GM19328 (cell line): ENCODE results near the gene VPS13D.
"Not testable (repeated sequence)": the region's sequence is repeated elsewhere in the genome, so short reads cannot be mapped to it uniquely, and the experiment has no call there.

Source experiments
- ATAC-seq: cut with Tn5 transposase; IDR thresholded peaks from one replicate; pipeline ENCODE4 v1.9.1; 2021; ENCODE audit warnings: mild to moderate bottlenecking, moderate library complexity; ENCODE audit not compliant: unreplicated experiment

VPS13D gene

DNA sequence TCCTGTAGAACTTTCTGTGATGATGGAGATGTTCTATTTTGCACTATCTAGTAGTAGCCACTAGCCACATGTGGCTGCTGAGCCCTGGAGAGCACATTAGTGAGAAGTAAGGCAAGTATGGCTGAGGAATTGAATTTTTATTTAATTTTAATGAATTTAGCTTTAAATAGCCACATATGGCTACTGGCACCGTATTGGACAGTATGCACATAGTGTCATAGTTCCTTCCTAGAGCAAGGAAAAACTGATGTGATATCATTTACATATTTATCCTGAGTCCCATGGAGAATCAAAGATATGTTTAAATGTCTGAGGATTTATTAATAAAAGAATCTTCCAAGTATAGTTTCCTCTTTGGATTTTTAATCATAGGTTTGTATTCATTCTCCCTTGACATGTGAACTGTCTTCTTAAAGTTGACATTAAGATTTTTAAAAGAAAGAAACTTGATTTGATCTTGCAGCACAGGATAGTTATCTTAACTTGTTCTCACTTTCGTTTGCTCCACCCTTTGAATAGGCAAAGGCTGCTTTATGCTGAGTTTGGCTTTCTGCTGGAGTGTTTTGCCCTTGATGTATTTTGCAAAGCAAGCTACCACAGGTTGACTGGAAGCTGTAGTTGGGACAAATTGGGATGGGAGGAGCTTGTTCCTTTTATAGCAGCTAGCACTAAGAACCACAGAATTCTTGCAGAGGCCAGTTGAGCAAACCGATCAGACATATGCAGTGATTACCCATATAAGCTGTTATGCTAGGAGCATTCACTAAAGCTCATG lies 129.7 kb downstream of the VPS13D start:
- ATAC-seq: no peak

DNA sequence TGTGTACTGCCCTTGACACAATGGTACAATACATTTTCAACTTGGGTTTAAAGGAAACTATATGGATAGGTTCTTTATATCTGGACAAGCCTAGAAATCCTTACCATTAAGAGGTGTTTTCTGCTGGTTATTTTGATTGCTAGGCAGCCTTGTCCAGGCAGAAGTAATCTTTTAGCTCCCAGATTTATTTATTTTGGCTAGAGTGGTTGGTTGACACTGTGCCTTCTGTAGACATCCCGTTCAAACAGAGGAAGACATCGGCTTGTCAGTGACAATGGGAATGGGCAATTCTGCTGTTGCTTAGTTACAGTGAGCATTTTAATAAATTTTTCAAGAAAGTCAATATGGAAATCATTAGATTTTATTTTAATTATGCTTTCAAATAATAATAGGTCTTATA lies 138.8 kb downstream of the VPS13D start:
- ATAC-seq: no peak

DNA sequence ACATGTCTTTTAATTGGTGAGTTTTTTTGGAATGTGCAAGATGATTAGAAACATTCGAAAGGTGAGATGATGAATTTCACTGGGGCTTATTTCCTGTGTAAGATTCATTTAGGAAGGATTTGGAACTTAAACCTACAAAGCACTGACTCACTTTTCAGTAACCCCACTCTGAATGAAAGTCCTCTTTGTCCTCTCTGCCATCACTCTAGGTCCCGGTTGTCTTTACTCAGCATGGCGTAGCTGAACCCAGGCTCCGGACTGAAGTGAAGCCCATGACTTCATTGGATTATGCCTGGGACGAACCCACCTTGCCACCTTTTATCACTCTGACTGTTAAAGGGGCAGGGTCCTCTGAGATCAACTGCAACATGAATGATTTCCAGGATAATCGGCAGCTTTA lies 139.4 kb downstream of the VPS13D start:
- ATAC-seq: no peak

- ATAC-seq: no peak
Measured at GRCh38 chr1:12370333-12370975, 140.6 kb downstream of the VPS13D start.

- no peak for ATAC-seq
Measured at GRCh38 chr1:12371053-12371452, 141.2 kb downstream of the VPS13D start.

DNA sequence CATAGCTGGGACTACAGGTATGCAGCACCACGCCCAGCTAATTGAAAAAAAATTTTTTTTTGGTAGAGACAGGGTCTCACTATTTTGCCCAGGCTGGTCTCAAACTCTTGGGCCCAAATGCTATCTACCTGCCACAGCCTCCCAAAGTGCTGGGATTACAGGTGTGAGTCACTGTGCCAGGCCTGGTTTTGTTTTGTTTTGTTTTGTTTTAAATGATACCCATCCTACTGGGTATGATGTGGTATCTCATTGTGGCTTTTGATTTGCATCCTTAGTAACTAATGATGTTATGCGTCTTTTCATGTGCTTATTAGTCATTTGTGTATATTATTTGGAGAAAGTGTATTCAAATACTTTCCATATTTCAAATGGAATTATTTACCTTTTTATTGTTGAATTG lies 142.3 kb downstream of the VPS13D start:
- no peak for ATAC-seq

- no peak for ATAC-seq
Measured at GRCh38 chr1:12372761-12373160, 142.9 kb downstream of the VPS13D start.

DNA sequence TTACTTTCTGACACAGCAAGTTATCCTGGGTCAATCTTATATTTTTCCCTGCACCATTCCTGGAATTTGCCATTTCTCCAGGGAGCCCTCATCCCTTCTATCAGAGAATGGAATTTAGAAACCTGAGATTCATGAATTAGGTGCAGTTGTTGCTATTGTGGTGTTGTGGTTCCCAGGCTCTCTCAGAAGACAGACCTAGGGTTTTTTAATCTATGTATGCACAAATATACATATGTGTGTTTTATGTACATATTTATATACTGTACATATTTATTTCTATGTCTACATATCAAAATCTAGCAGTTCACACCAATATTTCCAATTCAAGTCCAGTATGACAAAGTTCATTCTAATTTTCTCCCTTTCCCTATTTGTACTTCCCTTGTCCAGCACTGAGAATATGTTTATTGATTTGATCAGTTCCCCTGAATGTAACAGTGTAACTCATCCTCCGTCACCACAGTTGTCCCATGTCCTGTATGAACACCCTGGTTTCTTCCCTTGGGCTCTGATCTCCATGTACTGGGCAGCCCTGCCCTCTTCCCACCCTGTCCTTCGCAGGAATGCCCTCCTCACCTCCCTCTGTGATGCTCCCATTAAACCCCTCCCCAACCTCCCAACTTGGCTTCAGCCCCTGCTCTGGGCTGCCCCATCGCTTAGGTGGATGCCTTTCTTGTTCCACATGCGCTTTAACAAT lies 145.5 kb downstream of the VPS13D start:
- no peak for ATAC-seq

DNA sequence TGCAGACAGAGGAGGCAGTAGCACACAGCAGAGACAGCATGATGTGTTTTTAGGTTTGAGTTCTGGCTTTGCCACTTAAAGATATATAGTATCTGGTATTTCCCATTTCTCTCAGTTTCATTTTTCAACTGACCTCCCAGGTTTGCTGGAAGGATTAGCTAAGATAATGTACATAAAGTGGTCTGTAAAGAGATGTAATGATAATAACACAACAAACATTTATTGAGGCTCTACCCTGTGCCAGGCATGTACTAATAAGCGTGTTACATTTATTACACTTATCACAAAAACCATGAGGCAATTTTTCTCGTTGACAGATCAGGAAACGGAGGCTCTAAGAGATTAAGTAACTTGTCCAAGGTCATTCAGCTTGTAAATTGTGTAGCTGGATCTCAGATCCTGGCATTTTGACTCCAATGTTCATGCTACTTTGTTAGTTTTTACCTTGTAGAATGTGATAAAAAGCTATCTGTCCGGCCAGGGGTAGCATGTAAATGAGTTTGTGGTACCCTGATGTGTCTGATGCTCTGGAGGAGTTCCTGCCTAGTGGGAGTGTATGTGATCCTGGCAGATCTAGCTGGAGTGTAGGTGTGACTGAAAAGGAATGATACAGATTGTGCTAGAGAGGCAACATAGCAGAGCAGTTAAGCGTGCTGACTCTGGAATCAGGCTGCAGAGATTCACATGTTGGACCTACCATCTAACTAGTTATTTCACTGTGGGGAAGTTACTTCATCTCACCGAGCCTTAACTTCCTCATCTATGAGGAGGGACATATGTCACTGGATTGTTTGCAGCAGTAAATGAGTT lies 146.6 kb downstream of the VPS13D start:
- ATAC-seq: no peak

DNA sequence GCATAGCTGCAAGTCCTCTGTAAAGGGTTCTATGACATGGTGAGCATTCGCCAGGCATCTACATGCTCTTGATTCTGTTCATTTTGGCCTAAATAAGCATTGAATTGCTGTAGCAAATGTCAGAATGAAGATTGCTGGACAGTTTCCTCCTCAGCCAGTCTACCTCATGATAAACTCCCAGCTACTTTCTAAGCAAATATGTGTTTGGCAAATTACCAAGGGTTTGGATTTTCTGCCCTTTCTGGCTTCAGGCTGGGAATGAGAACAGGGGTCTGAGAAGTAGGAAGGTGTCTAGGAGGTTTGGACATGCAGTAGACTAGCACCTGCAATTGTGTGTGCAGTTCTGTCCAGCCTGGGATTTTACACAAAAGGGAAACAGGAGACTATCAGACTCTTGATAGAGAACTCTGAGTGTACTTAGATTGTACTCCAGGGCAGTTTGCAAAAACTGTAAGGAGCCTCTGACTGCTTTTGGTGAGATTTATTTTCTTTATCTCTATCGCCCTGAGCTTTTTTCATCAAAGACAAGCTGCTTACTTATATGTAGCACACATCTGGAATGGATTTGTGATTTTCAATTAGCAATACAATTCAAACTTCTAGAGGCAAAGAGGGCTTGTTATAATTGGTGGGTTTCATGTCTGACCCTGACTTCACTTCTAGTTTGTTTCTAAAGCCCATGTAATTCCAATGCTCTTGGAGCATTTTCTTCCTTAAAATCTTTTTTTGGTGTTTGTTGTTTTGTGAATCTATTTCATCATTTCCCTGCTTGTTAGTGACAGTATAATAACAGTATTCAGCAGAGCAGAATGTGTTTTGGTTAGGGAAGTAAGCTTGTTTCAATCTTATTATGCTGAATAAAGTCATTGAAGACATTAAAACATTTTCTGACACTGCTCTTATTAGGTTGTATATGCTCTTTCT lies 150.8 kb downstream of the VPS13D start:
- ATAC-seq: no peak

- no peak for ATAC-seq
Measured at GRCh38 chr1:12383001-12383400, 153.2 kb downstream of the VPS13D start.

- ATAC-seq: no peak
Measured at GRCh38 chr1:12383786-12384185, 154.0 kb downstream of the VPS13D start.

- ATAC-seq: no peak
Measured at GRCh38 chr1:12384836-12385456, 155.1 kb downstream of the VPS13D start.

DNA sequence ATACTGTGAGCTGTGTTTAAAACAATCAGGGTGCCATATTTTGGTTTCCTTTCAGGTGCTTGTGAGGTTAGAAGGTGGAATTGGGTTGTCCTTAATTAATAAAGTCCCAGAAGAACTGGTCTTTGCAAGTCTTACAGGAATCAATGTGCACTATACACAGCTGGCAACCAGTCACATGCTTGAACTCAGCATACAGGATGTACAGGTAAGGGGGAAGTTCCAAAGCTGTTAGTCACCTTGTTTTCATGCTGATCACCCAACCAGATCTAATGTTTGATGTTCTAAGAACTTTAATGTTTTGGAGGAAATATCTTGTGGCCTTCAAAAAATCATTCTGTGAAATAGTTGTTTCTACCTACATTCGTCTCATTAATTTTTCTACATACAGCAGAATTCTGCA lies 156.3 kb downstream of the VPS13D start:
- no peak for ATAC-seq

- no peak for ATAC-seq
Measured at GRCh38 chr1:12387641-12388040, 157.8 kb downstream of the VPS13D start.

- not testable (repeated sequence) for ATAC-seq
Measured at GRCh38 chr1:12390296-12390695, 160.5 kb downstream of the VPS13D start.

DNA sequence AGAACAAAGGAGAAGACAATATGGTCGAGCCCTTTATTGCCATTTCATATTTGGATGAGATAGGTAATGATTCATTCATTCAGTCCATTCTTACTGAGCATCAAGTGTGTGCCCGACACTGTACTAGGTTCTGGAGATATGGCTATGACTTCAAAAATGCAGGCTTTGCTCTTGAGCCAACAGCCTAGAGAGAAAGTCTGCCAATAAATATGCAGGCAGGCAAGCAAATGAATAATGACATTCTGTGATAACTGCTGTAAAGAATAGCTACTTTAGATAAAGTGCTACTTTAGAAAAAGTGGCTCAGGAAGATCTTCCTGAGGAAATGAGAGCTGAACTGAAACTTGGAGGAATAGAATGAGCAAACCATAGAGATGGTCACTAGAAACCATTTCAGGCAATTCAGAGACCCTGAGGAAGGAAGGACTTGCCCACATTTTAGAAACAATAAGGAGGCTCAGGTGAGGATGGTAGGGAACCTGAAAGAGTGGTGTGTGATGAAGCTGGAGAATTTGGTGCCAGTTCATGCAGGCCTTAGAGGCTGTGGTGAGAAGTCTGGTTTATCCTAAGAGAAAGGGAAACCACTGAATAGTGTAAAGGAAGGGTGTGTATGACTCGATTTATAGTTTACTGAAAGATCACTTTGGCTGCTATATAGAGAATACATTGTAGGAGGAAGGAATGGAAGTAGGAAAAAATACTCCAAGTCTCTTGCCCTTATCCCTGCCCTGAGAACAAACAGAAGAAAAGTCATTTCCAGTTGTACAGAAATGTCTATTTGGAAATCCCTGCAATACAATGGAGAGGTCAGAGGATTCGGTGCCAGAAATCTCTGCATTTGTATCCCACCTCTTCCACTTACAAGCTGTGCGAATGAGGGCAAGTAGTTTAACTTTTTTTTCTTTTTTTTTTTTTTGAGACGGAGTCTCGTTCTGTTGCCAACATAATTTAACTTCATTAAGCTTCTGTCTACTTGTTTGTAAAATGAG lies 167.9 kb downstream of the VPS13D start:
- ATAC-seq: no peak

- ATAC-seq: no peak
Measured at GRCh38 chr1:12398479-12398878, 168.6 kb downstream of the VPS13D start.
